H1 (cell line): Measurements from ENCODE around the gene FCRL2. TPM values are rescaled to one million over a fixed set of nuclear protein-coding genes. Genes with fewer than 3 reads are reported as not detected.

Experiments used
- CTCF ChIA-PET: fragments of 300-600 bp; sonication (Branson Sonifier 250); formaldehyde crosslinking; loops from one replicate; lab custom pipeline; 2021; ENCODE audit not compliant: partially characterized antibody; lab: Charles Lee
- POLR2A ChIA-PET: fragments of 300-600 bp; sonication (Branson Sonifier 250); formaldehyde crosslinking; loops from one replicate; lab custom pipeline; 2021; ENCODE audit warnings: inconsistent platforms; ENCODE audit not compliant: partially characterized antibody; lab: Charles Lee
- DNase-seq, 2 experiments: peaks; one replicate each; pipeline versions ENCODE4 v3.0.0 to v3.0.0-alpha.2; 2010 to 2022; ENCODE audit warnings: low spot score in 2 of 2, low read depth in 1 of 2, mixed read lengths in 1 of 2
- FAIRE-seq: peaks from 2 replicates; lab custom pipeline; 2011; peaks lifted over from hg19 to GRCh38; lab: Jason Lieb, UNC
- H2AFZ ChIP-seq: 2 replicates; pipeline ENCODE4 v1.8.1; 2012; ENCODE audit warnings: low read length, inconsistent platforms
- H2AK5ac ChIP-seq: 2 replicates; pipeline ENCODE4 v1.6.1; 2013; ENCODE audit warnings: low read depth, low read length
- H2BK120ac ChIP-seq: replicated peaks from 2 replicates; pipeline ENCODE3; 2013; ENCODE audit warnings: low read depth, low read length, inconsistent platforms
- H2BK12ac ChIP-seq: 2 replicates; pipeline ENCODE4 v1.6.1; 2013; ENCODE audit warnings: low read depth, low read length
- H2BK15ac ChIP-seq: 2 replicates; pipeline ENCODE4 v1.6.1; 2013; ENCODE audit warnings: low read length
- H2BK20ac ChIP-seq: 2 replicates; pipeline ENCODE4 v1.6.1; 2013; ENCODE audit warnings: low read length
- H2BK5ac ChIP-seq: 2 replicates; pipeline ENCODE4 v1.6.1; 2013; ENCODE audit warnings: low read depth, low read length
- H3K14ac ChIP-seq: 2 replicates; pipeline ENCODE4 v1.6.1; 2013; ENCODE audit warnings: inconsistent platforms; ENCODE audit not compliant: insufficient read length
- H3K18ac ChIP-seq: 2 replicates; pipeline ENCODE4 v1.6.1; 2013; ENCODE audit warnings: low read length; ENCODE audit errors: extremely low read depth
- H3K23ac ChIP-seq: 2 replicates; pipeline ENCODE4 v1.6.1; 2013; ENCODE audit warnings: inconsistent platforms; ENCODE audit not compliant: insufficient read length
- H3K23me2 ChIP-seq: 2 replicates; pipeline ENCODE4 v1.6.1; 2013; ENCODE audit warnings: low read depth, low read length
- H3K27ac ChIP-seq: 2 replicates; pipeline ENCODE4 v1.6.1; 2011; ENCODE audit warnings: low read depth, low read length, inconsistent platforms
- H3K27me3 ChIP-seq, 4 experiments: replicated peaks in 1 of 4; 1 replicate in 1 of 4; 2 replicates in 3 of 4; pipeline versions ENCODE4 v1.6.1 to v1.8.1; 2011 to 2013; ENCODE audit warnings: low read length in 3 of 4, mild to moderate bottlenecking in 3 of 4, inconsistent platforms in 2 of 4, mixed read lengths in 2 of 4, moderate library complexity in 1 of 4; ENCODE audit not compliant: control insufficient read depth in 3 of 4, insufficient read depth in 3 of 4; ENCODE audit errors: extremely low read depth in 1 of 4
- H3K36me3 ChIP-seq, 4 experiments: 2 replicates each; pipeline versions ENCODE4 v1.6.1 to v1.8.1; 2011 to 2013; ENCODE audit warnings: mild to moderate bottlenecking in 4 of 4, low read length in 3 of 4, moderate library complexity in 2 of 4, control low read depth in 1 of 4, inconsistent platforms in 1 of 4; ENCODE audit not compliant: insufficient read depth in 4 of 4, control insufficient read depth in 2 of 4
- H3K4ac ChIP-seq: replicated peaks from 2 replicates; pipeline ENCODE3; 2013; ENCODE audit warnings: low read length, low read depth, mixed read lengths, inconsistent platforms; ENCODE audit not compliant: insufficient read length
- H3K4me1 ChIP-seq, 4 experiments: replicated peaks in 1 of 4; 1 replicate in 1 of 4; 2 replicates in 3 of 4; pipeline versions ENCODE4 v1.6.1 to v1.8.1; 2011 to 2013; ENCODE audit warnings: low read length in 3 of 4, inconsistent platforms in 2 of 4, mixed read lengths in 1 of 4; ENCODE audit not compliant: insufficient read depth in 4 of 4, control insufficient read depth in 3 of 4
- H3K4me2 ChIP-seq, 2 experiments: 2 replicates each; pipeline versions ENCODE4 v1.6.1 to v1.8.1; 2011 to 2013; ENCODE audit warnings: low read depth in 2 of 2, low read length in 2 of 2, control low read depth in 1 of 2, inconsistent platforms in 1 of 2, mild to moderate bottlenecking in 1 of 2; ENCODE audit not compliant: insufficient read depth in 1 of 2
- H3K4me3 ChIP-seq, 4 experiments: fragments of 200-600, 300-600 bp in 1 of 4; sonication (generic), shearing (Covaris generic), sonication (Bioruptor Twin) in 1 of 4; 2 replicates each; pipeline versions ENCODE4 v1.5.1 to v1.8.1; 2011 to 2016; ENCODE audit warnings: low read length in 4 of 4, low read depth in 3 of 4, control low read depth in 2 of 4, inconsistent platforms in 2 of 4, mild to moderate bottlenecking in 2 of 4, mixed read lengths in 1 of 4, moderate library complexity in 1 of 4; ENCODE audit not compliant: insufficient read depth in 2 of 4; ENCODE audit errors: extremely low read depth in 1 of 4
- H3K56ac ChIP-seq: replicated peaks from 2 replicates; pipeline ENCODE3; 2013; ENCODE audit warnings: low read depth, mild to moderate bottlenecking, mixed read lengths, low read length, inconsistent platforms; ENCODE audit not compliant: insufficient read length
- H3K79me1 ChIP-seq: 2 replicates; pipeline ENCODE4 v1.6.1; 2013; ENCODE audit warnings: low read depth, low read length, control low read depth
- H3K79me2 ChIP-seq, 2 experiments: 2 replicates each; pipeline versions ENCODE4 v1.6.1 to v1.8.1; 2012 to 2013; ENCODE audit warnings: low read length in 2 of 2, mild to moderate bottlenecking in 2 of 2, inconsistent platforms in 1 of 2; ENCODE audit not compliant: insufficient read depth in 2 of 2, control insufficient read depth in 1 of 2
- H3K9ac ChIP-seq, 4 experiments: replicated peaks in 1 of 4; 1 replicate in 1 of 4; 2 replicates in 3 of 4; pipeline versions ENCODE4 v1.6.1 to v1.8.1; 2011 to 2013; ENCODE audit warnings: low read depth in 3 of 4, low read length in 3 of 4, control low read depth in 2 of 4, mild to moderate bottlenecking in 2 of 4, moderate library complexity in 2 of 4, inconsistent platforms in 1 of 4; ENCODE audit errors: extremely low read depth in 1 of 4
- H3K9me3 ChIP-seq, 2 experiments: 2 replicates each; pipeline versions ENCODE4 v1.6.1 to v1.8.1; 2012 to 2013; ENCODE audit warnings: mild to moderate bottlenecking in 2 of 2, moderate library complexity in 2 of 2, control low read depth in 1 of 2, inconsistent platforms in 1 of 2, low read depth in 1 of 2, low read length in 1 of 2, mixed read lengths in 1 of 2; ENCODE audit not compliant: insufficient read depth in 2 of 2
- H4K20me1 ChIP-seq, 2 experiments: replicated peaks in 1 of 2; 2 replicates each; pipeline versions ENCODE3 to v1.8.1; 2011 to 2013; ENCODE audit warnings: inconsistent platforms in 2 of 2, low read length in 2 of 2, mild to moderate bottlenecking in 1 of 2; ENCODE audit not compliant: insufficient read depth in 2 of 2, control insufficient read depth in 1 of 2
- H4K5ac ChIP-seq: 2 replicates; pipeline ENCODE4 v1.6.1; 2013; ENCODE audit warnings: low read length, low read depth, mixed read lengths, inconsistent platforms; ENCODE audit not compliant: insufficient read length
- H4K8ac ChIP-seq: 2 replicates; pipeline ENCODE4 v1.8.0; 2013; ENCODE audit warnings: mild to moderate bottlenecking, moderate library complexity, low read length, inconsistent platforms; ENCODE audit not compliant: insufficient read depth; ENCODE audit errors: extremely low read depth
- H4K91ac ChIP-seq: replicated peaks from 2 replicates; pipeline ENCODE3; 2013; ENCODE audit warnings: low read length, mixed read lengths, inconsistent platforms; ENCODE audit not compliant: insufficient read length
- BCL11A ChIP-seq, 2 experiments: IDR thresholded peaks; one replicate each; pipeline ENCODE4 v1.6.1; 2011; ENCODE audit warnings: low read depth in 2 of 2, low read length in 2 of 2, mild to moderate bottlenecking in 2 of 2
- CHD2 ChIP-seq: IDR thresholded peaks from 2 replicates; pipeline ENCODE4 v1.6.1; 2012; ENCODE audit warnings: low read length, improper control_type of control experiment
- EGR1 ChIP-seq: IDR thresholded peaks from 2 replicates; pipeline ENCODE4 v1.6.1; 2011; ENCODE audit warnings: low read depth, low read length, borderline replicate concordance
- JUND ChIP-seq: IDR thresholded peaks from 2 replicates; pipeline ENCODE4 v1.6.1; 2011; ENCODE audit warnings: mild to moderate bottlenecking, improper control_type of control experiment, low read length
- NANOG ChIP-seq: IDR thresholded peaks from 2 replicates; pipeline ENCODE4 v1.6.1; 2011; ENCODE audit warnings: low read length, low read depth, mild to moderate bottlenecking, inconsistent platforms; ENCODE audit not compliant: insufficient read depth, poor library complexity, severe bottlenecking
- PHF8 ChIP-seq: fragments of 200-600 bp; sonication (generic); conservative IDR thresholded peaks from 2 replicates; pipeline ENCODE4 v1.7.1; 2012; ENCODE audit warnings: low read depth, mild to moderate bottlenecking, inconsistent platforms, low read length, moderate library complexity
- POU5F1 ChIP-seq: IDR thresholded peaks from 2 replicates; pipeline ENCODE4 v1.6.1; 2011; ENCODE audit warnings: low read depth, mild to moderate bottlenecking, low read length, moderate library complexity
- RBBP5 ChIP-seq: IDR thresholded peaks from 2 replicates; pipeline ENCODE4 v1.7.1; 2012; ENCODE audit warnings: low read depth, mild to moderate bottlenecking, inconsistent platforms, low read length, moderate library complexity, borderline replicate concordance
- SIN3A ChIP-seq, 2 experiments: IDR thresholded peaks in 1 of 2; conservative IDR thresholded peaks in 1 of 2; 2 replicates each; pipeline ENCODE4 v1.6.1; 2011 to 2012; ENCODE audit warnings: low read length in 2 of 2, improper control_type of control experiment in 1 of 2, low read depth in 1 of 2, mild to moderate bottlenecking in 1 of 2
- SIX5 ChIP-seq: IDR thresholded peaks from 2 replicates; pipeline ENCODE4 v1.6.1; 2011; ENCODE audit warnings: mild to moderate bottlenecking, low read depth, low read length
- TAF1 ChIP-seq: IDR thresholded peaks from 2 replicates; pipeline ENCODE4 v1.6.1; 2011; ENCODE audit warnings: mild to moderate bottlenecking, low read depth, low read length
- ZNF274 ChIP-seq: IDR thresholded peaks from 2 replicates; pipeline ENCODE4 v1.7.0; 2012; ENCODE audit warnings: low read length, borderline replicate concordance; ENCODE audit errors: extremely low read depth
- WGBS, 2 experiments: shearing (Covaris generic) in 1 of 2; methylation state at CpG; one replicate each; pipeline versions ENCODE4 v1.1.6 to v1.1.7; 2013 to 2015; ENCODE audit warnings: low lambda C conversion rate in 2 of 2, mixed read lengths in 2 of 2, inconsistent platforms in 1 of 2, low coverage in 1 of 2, missing lambda C conversion rate in 1 of 2; ENCODE audit not compliant: insufficient replicate concordance in 2 of 2, insufficient coverage in 1 of 2, insufficient read length in 1 of 2; ENCODE audit errors: extremely low coverage in 1 of 2, missing lambda C conversion rate in 1 of 2; 5-methylcytosine and 5-hydroxymethylcytosine counted together
- polyA plus RNA-seq, 7 experiments: library from polyadenylated mRNA; depleted of rRNA in 3 of 7; stranded (reverse) in 5 of 7; unstranded in 2 of 7; fragments of >200 nt in 5 of 7; fragments of 200-250 nt in 2 of 7; gene quantifications; 1 replicate in 5 of 7; 2 replicates in 1 of 7; 4 replicates in 1 of 7; pipeline versions ENCODE4 v1.2.1 to v1.2.3, GENCODE V29; 2011 to 2013; ENCODE audit warnings: missing spikeins in 2 of 7, mixed read lengths in 2 of 7
- total RNA-seq: library from RNA; stranded (reverse); fragmentation: NEBNext Ultra II Directional; extraction: Animal tissue kit (Norgen Biotek cat#: 25700); gene quantifications from 2 replicates; pipeline ENCODE4 v1.2.1, GENCODE V29; 2021
- TF ChIP-seq, protein P1 (sequence below): IDR thresholded peaks from 2 replicates; pipeline ENCODE4 v1.6.1; 2012; ENCODE audit warnings: inconsistent platforms
- TF ChIP-seq, protein P2 (sequence below): IDR thresholded peaks from 2 replicates; pipeline ENCODE4 v1.6.1; 2012; ENCODE audit warnings: inconsistent platforms

Gene FCRL2
- total and polyA plus RNA-seq, 2 of the 8 experiments (the other 6 are each of a cell fraction or from before 2014, with no cell fraction given) = not detected

DNA sequence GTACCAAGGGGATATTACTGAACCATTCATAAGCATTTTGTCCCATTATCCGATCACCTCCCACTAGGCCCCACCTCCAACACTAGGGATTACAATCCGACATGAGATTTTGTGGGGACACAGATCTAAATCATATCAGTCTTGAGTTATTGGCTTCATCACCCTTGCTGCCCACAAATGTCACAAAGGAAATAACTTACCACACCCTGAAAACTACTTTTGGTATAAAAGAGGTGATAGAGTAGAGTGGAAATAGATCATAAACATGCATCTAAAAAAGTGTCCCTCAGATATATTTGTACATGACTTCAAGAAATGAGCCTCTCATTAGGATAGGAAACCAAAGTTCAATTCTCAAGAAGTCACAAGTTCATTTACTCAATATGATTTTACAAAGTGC is 53.8 kb downstream of the FCRL2 start:
- POLR2A ChIA-PET = no interaction called here
- H3K9me3 ChIP-seq = peaks cover 25% of the 10 kb centered on the region in 2 experiments; a peak in 3 of 4 replicates
- no peak overlapping the region for H3K27ac ChIP-seq
- H3K79me2 ChIP-seq = no peaks in the 10 kb centered on the region
- H3K9ac ChIP-seq = no peak overlapping the region
- H3K23me2 ChIP-seq = no peaks in the 10 kb centered on the region
- H4K8ac ChIP-seq = no peak overlapping the region
- no peak overlapping the region for H2BK15ac ChIP-seq
- no peak overlapping the region for H3K4ac ChIP-seq
- no peak overlapping the region for H3K4me2 ChIP-seq
- no peak overlapping the region for H2AK5ac ChIP-seq
- H2AFZ ChIP-seq = no peak overlapping the region
- H3K4me1 ChIP-seq = no peaks in the 10 kb centered on the region
- WGBS, 2 experiments = 94% methylated on average over 2 of the region's 2 CpGs; no CpG with 5 or more reads in 1 of the 2 experiments
- no peak overlapping the region for H2BK20ac ChIP-seq
- no peak overlapping the region for H2BK5ac ChIP-seq
- CTCF ChIA-PET = no interaction called here
- no peaks in the 10 kb centered on the region for H4K20me1 ChIP-seq
- no peak overlapping the region for H3K18ac ChIP-seq
- TF ChIP-seq SIN3A (conservative IDR thresholded peaks at IDR 0.05 in 1 of 2, IDR thresholded peaks at IDR 0.05 in 1 of 2; ENCODE audit: low read depth in 1 of 2, low read length in 2 of 2) = no peak
- no peak for TF ChIP-seq RBBP5
- no peak for TF ChIP-seq BCL11A (IDR thresholded peaks at IDR 0.05; ENCODE audit: low read depth in 2 of 2, low read length in 2 of 2)
- no peak for TF ChIP-seq JUND
- no peak for TF ChIP-seq CHD2
- TF ChIP-seq SIX5 = no peak
- TF ChIP-seq NANOG = no peak
- TF ChIP-seq, protein P1, sequence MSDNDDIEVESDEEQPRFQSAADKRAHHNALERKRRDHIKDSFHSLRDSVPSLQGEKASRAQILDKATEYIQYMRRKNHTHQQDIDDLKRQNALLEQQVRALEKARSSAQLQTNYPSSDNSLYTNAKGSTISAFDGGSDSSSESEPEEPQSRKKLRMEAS = no peak
- TF ChIP-seq TAF1 = no peak
- TF ChIP-seq EGR1 = no peak
- TF ChIP-seq, protein P2, sequence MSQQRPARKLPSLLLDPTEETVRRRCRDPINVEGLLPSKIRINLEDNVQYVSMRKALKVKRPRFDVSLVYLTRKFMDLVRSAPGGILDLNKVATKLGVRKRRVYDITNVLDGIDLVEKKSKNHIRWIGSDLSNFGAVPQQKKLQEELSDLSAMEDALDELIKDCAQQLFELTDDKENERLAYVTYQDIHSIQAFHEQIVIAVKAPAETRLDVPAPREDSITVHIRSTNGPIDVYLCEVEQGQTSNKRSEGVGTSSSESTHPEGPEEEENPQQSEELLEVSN = no peak
- TF ChIP-seq ZNF274 = no peak
- TF ChIP-seq PHF8 = no peak
- no peak for TF ChIP-seq POU5F1
- TF ChIP-seq, all 59 proteins: peak for 0
- Histone ChIP-seq H2BK12ac (no peak overlapping the region), H3K14ac (no peak overlapping the region), H4K5ac (no peak overlapping the region), H3K23ac (no peak overlapping the region), H3K4me3 (no peak overlapping the region), H3K56ac (no peak overlapping the region), H2BK120ac (no peak overlapping the region), H4K91ac (no peak overlapping the region), H3K36me3 (peaks cover 0 to 7% (median 0%) of the 10 kb centered on the region in 4 experiments; a peak in 1 of 8 replicates), H3K27me3 (no peaks in the 10 kb centered on the region), H3K79me1 (no peaks in the 10 kb centered on the region)
- DNase-seq (no peak), FAIRE-seq (no peak)
